G401 (cell line): ENCODE measurements around the gene QRFPR. TPM values are rescaled to one million over a fixed set of nuclear protein-coding genes. Genes with fewer than 3 reads are reported as not detected.
A peak's percentile ranks its signal among the peaks of the same experiment; 100 is the strongest.
"Not testable (repeated sequence)": the region's sequence is repeated elsewhere in the genome, so short reads cannot be mapped to it uniquely, and the experiment has no call there.

Experiments used
- DNase-seq: peaks from one replicate; pipeline ENCODE4 v3.0.0-alpha.2; 2015; ENCODE audit warnings: low spot score
- in situ Hi-C: cut with HindIII; loops from 2 replicates; pipeline ENCODE4 v1.10.0; 2016; ENCODE audit warnings: low sequenced_read_pairs, mixed read lengths
- total RNA-seq: library from RNA; depleted of rRNA; stranded (reverse); fragments of >200 nt; shearing (Covaris generic); gene quantifications from 2 replicates; pipeline ENCODE4 v1.2.3, GENCODE V29; 2014; rRNA removed

QRFPR gene
- total RNA-seq: not detected in 2 replicates

DNA sequence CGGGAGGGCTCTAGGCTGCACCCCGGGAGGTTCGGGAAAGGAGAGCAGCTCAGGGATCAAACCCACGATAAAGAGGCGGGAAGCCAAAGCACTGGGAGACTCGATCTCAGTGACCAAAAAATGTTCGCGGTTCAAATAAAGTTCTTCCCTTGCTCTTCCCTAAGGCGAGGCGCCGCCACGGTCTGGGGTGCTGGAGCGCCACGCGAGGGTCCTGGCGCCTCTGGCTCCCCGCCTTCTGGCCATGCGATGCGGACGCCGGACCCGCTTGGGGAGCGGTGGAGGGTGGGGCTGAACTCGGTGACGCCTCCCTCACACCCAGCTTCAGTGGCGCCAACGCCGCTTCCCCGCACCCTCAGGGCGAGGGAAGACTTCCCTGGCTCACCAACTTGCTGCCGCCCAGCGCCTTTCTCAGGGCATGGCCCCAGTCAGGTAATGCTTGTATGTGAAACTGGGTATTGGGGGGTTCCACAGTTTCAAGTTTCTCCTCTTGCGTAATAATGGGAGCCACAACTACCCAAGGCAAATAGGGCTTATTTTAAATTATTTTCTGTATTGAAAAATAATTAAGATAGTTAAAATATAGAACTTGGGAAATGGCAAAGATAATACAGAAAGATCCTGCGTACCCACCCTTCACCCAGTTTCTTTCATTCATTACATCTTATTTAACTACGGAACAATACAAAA lies at the start of gene QRFPR:
TSS of gene QRFPR (minus strand) at position 243 of the 687 bp plus-strand sequence. CDS start 371 bp downstream, outside the sequence.
- no peak for DNase-seq
- in situ Hi-C loops: no loop called here

DNA sequence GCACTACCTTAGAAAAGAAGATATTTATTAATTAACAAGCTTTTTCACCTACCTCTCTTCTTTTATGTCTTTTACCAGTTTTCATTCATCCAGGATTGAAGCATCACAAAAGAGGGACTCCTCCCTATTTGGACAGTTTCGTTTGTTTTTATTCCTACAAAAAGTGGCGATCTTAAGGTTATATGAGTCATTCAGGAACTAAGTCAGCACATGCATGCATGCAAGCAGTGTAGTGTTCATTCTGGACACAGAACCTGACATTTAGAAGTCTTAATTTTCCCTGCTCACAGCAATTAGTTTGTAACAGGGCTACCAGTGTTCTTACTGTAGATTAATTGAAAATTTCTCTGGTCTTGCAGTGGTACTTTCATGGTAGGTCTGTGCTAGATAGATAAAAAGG lies 47.9 kb upstream of the QRFPR start:
- in situ Hi-C loops: no loop called here
- no peak for DNase-seq

DNA sequence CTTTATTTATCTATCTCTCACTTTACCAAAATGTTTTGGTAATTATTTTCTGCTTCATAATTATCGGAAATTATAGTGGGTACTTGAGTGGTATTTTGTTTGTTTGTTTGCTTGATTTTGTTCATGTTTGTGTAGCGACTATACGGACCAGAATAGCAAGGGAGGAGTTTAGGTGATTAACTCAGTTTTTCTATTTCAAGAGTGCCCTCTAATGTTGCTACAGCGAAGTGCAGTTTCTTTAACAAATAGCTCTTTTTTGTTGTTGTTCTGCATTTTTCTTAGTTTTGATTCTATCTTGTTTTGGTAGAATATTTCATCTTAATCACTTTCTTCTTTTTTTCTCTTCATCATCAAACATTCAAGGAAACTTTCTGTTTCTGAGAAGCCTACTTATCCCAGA lies 40.8 kb upstream of the QRFPR start:
- no peak for DNase-seq
- in situ Hi-C loops: no loop called here

DNA sequence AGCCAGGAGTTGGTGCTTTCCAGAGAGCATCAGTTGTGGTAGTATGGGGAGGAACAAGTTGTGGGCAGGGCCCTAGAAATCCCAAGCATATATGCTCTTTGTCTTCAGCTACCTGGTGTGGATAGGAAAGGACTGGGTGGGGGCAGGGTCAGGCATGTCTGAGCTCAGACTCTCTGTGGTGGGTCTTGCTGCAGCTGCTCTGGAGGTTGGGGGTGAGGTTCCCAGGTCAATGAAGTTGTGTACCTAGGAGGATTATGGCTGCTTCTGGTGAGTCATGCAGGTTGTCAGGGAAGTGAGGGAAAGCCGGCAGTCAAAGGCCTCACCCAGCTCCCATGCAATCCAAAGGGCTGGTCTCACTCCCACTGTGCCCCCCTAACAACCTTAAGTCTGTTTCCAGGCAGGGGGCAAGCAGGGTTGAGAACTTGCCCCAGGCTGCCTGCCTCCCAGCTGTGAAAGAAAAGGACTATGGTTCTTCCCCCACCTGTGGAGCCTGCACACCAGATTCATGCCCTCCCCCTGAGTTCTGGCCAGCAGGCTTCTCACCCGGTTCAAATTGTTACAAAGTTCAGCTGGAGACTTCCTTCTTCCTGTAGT lies 30.4 kb upstream of the QRFPR start:
- DNase-seq: no peak
- in situ Hi-C loops: no loop called here

DNA sequence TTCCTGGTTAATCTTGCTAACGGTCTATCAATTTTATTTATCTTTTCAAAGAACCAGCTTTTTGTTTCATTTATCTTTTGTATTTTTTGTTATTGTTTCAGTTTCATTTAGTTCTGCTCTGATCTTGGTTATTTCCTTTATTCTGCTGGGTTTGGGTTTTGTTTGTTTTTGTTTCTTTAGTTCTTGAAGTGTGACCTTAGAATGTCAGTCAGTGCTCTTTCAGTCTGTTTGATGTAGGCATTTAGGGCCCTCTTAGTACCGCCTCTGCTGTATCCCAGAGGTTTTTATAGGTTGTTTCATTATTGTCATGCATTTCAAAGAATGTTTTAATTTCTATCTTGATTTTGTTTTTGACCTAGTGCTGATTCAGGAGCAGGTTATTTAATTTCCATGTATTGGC lies 27.7 kb upstream of the QRFPR start:
- in situ Hi-C loops, DNase-seq: not testable (repeated sequence)

DNA sequence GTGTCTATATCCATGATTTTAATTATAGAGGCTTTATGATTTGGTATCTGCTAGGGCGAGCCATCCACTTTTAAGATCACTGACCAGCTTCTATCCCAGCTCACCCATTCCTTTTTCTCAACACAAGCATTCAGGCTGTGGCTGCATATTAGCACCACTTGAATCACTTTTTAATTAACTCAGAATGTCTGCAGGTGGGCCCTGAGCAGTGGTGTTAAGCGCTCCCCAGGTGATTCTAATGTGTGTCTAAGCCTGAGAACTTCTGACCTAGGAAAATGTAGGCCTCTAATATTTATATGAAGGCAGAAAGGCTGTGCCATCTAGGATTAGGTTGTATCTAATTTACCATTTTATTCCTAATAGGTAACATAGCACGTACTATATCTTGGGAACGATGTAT lies 19.8 kb upstream of the QRFPR start:
- in situ Hi-C loops: no loop called here
- DNase-seq: no peak

DNA sequence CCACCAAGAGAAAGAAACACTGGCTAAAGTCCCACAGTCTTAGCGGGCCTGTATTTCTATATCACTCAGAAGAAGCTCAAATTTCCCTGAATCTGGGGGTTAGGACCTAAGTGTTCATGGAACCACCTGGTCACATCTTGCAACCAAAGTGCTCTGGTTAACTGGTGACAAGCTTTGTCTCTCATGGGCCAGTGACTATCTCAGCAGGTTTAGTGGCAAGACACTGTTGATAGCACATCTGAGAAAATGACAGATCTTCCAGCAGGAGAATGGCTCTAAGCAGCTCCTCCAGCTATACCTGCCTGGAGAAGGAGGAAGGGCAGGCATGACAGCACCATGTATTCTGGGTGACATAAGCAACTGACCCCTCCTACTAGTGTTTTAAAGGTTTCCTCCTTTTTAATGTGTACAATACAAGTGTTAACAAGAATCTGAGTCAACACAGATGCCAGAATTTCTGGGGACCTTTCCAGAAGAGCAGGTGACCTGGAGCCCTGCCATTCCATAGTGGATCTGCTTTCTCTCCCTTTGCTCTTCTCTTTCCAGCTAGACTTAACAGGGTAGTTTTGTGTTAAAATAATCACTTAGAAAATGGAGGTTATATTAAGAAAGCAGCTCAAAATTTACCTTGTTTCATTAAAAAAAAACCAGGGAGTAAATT lies 17.3 kb upstream of the QRFPR start:
- peak; percentile 38 for DNase-seq
- in situ Hi-C loops: no loop called here

DNA sequence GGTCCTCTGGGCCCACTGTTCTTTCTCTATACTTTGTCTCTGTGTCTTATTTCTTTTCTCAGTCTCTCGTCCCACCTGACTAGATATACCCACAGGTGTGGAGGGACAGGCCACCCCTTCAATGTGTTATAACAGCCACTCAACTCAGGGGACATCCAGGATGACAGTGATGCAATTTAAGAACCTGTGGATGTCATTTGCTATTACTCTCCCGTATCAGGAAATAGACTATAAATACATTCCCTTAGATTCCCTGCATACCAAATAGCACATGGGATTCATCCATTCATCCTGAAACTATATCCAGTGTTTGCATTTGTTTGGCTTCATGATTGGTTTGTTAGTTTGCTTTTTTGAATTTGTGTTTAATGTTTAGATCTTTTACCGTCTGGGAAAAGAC lies 16.6 kb upstream of the QRFPR start:
- DNase-seq: no peak
- in situ Hi-C loops: no loop called here

- in situ Hi-C loops: no loop called here
- DNase-seq: no peak
Observed at GRCh38 chr4:121392426-121393086, 11.7 kb upstream of the QRFPR start.

- no peak for DNase-seq
- in situ Hi-C loops: no loop called here
Observed at GRCh38 chr4:121390335-121390734, 9.5 kb upstream of the QRFPR start.

- in situ Hi-C loops: no loop called here
- DNase-seq: no peak
Observed at GRCh38 chr4:121379276-121379675, 1.5 kb downstream of the QRFPR start.

- DNase-seq: no peak
- in situ Hi-C loops: no loop called here
Observed at GRCh38 chr4:121377076-121377475, 3.7 kb downstream of the QRFPR start.

DNA sequence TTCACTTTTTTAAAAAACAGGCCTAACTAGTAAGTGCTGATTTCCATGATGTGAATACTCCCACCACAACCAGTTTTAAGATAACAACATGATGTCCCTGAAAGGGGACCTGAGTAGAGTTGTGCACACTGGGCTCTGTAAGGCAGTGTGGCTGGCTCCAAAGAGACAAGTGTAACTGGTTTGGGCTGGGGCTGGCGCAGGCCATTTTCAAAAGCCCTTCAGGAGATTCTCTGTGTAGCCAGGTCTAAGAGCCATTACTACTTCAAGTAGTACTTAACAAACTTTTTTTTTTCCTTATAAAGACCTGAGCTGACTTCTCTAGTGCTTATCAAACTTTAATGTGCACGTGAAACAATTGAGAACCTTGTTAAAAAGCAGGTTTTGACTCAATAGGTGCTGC lies 4.3 kb downstream of the QRFPR start:
- DNase-seq: no peak
- in situ Hi-C loops: no loop called here

DNA sequence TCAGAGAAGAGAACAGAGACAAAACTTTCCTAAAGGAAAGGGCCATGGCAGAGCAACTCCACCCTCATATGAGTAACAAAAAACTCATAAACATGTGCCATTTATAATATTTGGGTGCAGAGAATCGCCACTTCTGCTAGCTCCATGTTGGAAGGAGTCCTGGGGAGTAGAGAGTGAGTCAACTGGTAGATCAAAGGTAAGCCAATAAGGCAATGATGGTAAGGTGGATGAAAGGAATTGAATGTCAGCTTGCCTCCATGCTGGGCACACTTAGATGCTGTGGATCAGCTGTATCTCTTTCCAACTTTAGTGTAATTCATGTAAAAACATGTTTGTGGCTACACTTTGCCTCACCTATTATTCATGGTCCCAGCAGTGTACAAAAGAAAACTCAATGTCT lies 4.7 kb downstream of the QRFPR start:
- in situ Hi-C loops: no loop called here
- no peak for DNase-seq

GRCh38 chr4:121375262-121375661 lies 5.6 kb downstream of the QRFPR start:
- no peak for DNase-seq
- in situ Hi-C loops: no loop called here

DNA sequence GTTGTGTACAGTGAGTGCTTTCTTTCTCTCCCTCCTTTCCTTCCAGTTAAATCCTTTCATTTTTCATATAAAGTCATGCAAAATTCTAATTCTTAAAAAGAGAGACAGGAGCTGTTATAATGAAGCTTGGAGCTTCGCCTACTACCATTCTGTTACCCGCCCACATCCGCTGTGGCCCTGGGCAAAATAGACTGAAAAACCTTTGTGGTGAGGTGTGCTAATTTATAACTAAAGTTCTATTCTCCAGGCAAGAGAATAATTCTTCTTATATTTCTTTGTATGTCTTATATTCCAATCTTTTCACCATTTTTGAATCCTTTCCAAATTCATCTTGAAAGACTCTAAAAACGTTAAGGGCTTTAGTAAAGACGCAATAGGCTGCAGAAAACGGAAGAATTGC lies 7.0 kb downstream of the QRFPR start:
- no peak for DNase-seq
- in situ Hi-C loops: no loop called here

- in situ Hi-C loops: no loop called here
- peak; percentile 44 for DNase-seq
Observed at GRCh38 chr4:121370729-121371325, 10.0 kb downstream of the QRFPR start.

DNA sequence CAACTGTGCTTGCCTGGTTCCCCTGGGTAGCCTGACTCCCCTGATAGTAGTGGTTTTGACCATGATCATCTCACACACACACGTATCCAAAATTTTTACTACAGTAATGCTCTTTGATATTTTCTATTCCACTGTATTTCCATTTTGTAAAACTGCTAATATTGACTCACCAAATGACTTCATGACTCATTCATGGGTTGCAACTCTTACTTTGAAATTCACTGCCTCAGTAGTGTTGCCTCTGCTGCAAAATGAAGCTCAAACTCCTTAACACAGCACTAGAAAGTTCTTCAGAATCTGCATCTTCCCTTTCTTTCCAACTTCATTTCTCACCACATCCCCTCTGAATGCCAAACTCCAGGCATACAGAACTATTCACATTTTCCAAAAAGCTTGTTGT lies 20.3 kb downstream of the QRFPR start:
- in situ Hi-C loops: no loop called here
- no peak for DNase-seq

- DNase-seq: no peak
- in situ Hi-C loops: no loop called here
Observed at GRCh38 chr4:121358473-121358872, 22.3 kb downstream of the QRFPR start.

DNA sequence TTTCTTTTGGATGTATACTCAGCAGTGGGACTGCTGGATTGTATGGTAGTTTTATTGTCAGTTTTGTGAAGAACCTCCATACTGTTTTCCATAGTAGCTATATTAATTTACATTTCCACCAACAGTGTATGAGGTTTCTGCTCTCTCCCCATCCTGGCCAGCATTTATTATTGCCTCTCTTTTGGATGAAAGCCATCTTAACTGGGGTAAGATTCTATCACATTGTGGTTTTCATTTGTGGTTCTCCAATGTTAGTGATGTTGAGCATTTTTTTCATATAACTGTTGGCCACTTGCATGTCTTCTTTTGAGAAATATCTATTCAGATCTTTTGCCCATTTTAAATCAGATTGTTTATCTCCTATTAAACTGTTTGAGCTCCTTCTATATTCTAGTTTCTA lies 27.6 kb downstream of the QRFPR start:
- in situ Hi-C loops: no loop called here
- no peak for DNase-seq
